Glutamatergic neuron (in vitro differentiated cells): ENCODE measurements around the gene MARK4. TPM values are rescaled to one million over a fixed set of nuclear protein-coding genes. Genes with fewer than 3 reads are reported as not detected.
A peak's percentile ranks its signal among the peaks of the same experiment; 100 is the strongest.
"Not testable (repeated sequence)": the region's sequence is repeated elsewhere in the genome, so short reads cannot be mapped to it uniquely, and the experiment has no call there.

Experiments used
- DNase-seq: peaks from one replicate; pipeline ENCODE4 v3.0.0; 2022
- H3K27ac Mint-ChIP-seq: one replicate; pipeline ENCODE4 v1.8.0; 2020; ENCODE audit warnings: mild to moderate bottlenecking, mixed read lengths, inconsistent platforms; ENCODE audit not compliant: unreplicated experiment
- H3K27me3 Mint-ChIP-seq: one replicate; pipeline ENCODE4 v1.8.0; 2020; ENCODE audit warnings: mild to moderate bottlenecking, moderate library complexity, mixed read lengths, inconsistent platforms; ENCODE audit not compliant: unreplicated experiment
- H3K36me3 Mint-ChIP-seq: one replicate; pipeline ENCODE4 v1.8.0; 2020; ENCODE audit warnings: mild to moderate bottlenecking, mixed read lengths, inconsistent platforms; ENCODE audit not compliant: unreplicated experiment
- H3K4me1 Mint-ChIP-seq: one replicate; pipeline ENCODE4 v1.8.0; 2020; ENCODE audit warnings: mild to moderate bottlenecking, low read depth, mixed read lengths, inconsistent platforms; ENCODE audit not compliant: unreplicated experiment
- H3K4me3 Mint-ChIP-seq: one replicate; pipeline ENCODE4 v1.8.0; 2020; ENCODE audit warnings: mild to moderate bottlenecking, mixed read lengths, inconsistent platforms; ENCODE audit not compliant: unreplicated experiment
- H3K9me3 Mint-ChIP-seq: one replicate; pipeline ENCODE4 v1.8.0; 2020; ENCODE audit warnings: mild to moderate bottlenecking, moderate library complexity, mixed read lengths, inconsistent platforms; ENCODE audit not compliant: unreplicated experiment
- CTCF ChIP-seq: fragments of 200-600 bp; sonication (generic); IDR thresholded peaks from one replicate; pipeline ENCODE4 v1.5.0; 2021; ENCODE audit not compliant: partially characterized antibody, unreplicated experiment
- total RNA-seq: library from RNA; stranded (reverse); fragmentation: NEBNext Ultra II Directional; extraction: Animal tissue kit (Norgen Biotek cat#: 25700); gene quantifications from one replicate; pipeline ENCODE4 v1.2.1, GENCODE V29; 2021; ENCODE audit not compliant: unreplicated experiment

The MARK4 gene
- total RNA-seq, 1 donor from 2014 or later = 110 TPM

- Mint-ChIP-seq H3K27ac (no peak overlapping the region), H3K36me3 (no peaks in the 10 kb centered on the region), H3K4me3 (no peak overlapping the region), H3K9me3 (no peaks in the 10 kb centered on the region), H3K27me3 (peaks cover 14% of the 10 kb centered on the region), H3K4me1 (peaks cover 1% of the 10 kb centered on the region)
- TF ChIP-seq CTCF = no peak
- DNase-seq = no peak
Observed at GRCh38 chr19:45218426-45218825, 32.6 kb upstream of the MARK4 start.

GRCh38 chr19:45218911-45219743 is 31.9 kb upstream of the MARK4 start:
- Mint-ChIP-seq H3K4me3 (no peak overlapping the region), H3K27me3 (peaks cover 12% of the 10 kb centered on the region), H3K27ac (no peak overlapping the region), H3K9me3 (no peaks in the 10 kb centered on the region), H3K36me3 (no peaks in the 10 kb centered on the region), H3K4me1 (peaks cover 1% of the 10 kb centered on the region)
- no peak for DNase-seq
- TF ChIP-seq CTCF = no peak

- Mint-ChIP-seq H3K36me3 (no peaks in the 10 kb centered on the region), H3K9me3 (no peaks in the 10 kb centered on the region), H3K27me3 (peaks cover 7% of the 10 kb centered on the region), H3K4me1 (no peaks in the 10 kb centered on the region), H3K27ac (no peak overlapping the region), H3K4me3 (peak overlapping the region; percentile 3)
- DNase-seq = no peak
- TF ChIP-seq CTCF = no peak
Observed at GRCh38 chr19:45222724-45223123, 28.3 kb upstream of the MARK4 start.

GRCh38 chr19:45223879-45224278 is 27.2 kb upstream of the MARK4 start:
- Mint-ChIP-seq H3K4me1 (no peaks in the 10 kb centered on the region), H3K4me3 (no peak overlapping the region), H3K27ac (no peak overlapping the region), H3K9me3 (no peaks in the 10 kb centered on the region), H3K36me3 (no peaks in the 10 kb centered on the region), H3K27me3 (peaks cover 2% of the 10 kb centered on the region)
- TF ChIP-seq CTCF = no peak
- no peak for DNase-seq

- Mint-ChIP-seq H3K4me3 (no peak overlapping the region), H3K36me3 (no peaks in the 10 kb centered on the region), H3K27me3 (peaks cover 2% of the 10 kb centered on the region), H3K27ac (no peak overlapping the region), H3K4me1 (no peaks in the 10 kb centered on the region), H3K9me3 (no peaks in the 10 kb centered on the region)
- no peak for TF ChIP-seq CTCF
- no peak for DNase-seq
Observed at GRCh38 chr19:45224645-45225044, 26.4 kb upstream of the MARK4 start.

- H3K4me3 Mint-ChIP-seq, H3K4me1 Mint-ChIP-seq, H3K9me3 Mint-ChIP-seq, DNase-seq, H3K27ac Mint-ChIP-seq, H3K36me3 Mint-ChIP-seq: not testable (repeated sequence)
- H3K27me3 Mint-ChIP-seq = peaks cover 14% of the 10 kb centered on the region
Observed at GRCh38 chr19:45229056-45229455, 22.0 kb upstream of the MARK4 start.
